MM.1S (cell line): ENCODE results near the gene ADGRE2.

Experiments used
- CTCF ChIP-seq: fragments of 300-600 bp; sonication (generic); IDR thresholded peaks from 2 replicates; pipeline ENCODE4 v1.5.1; 2016; ENCODE audit warnings: antibody characterized with exemption, low read length, mixed read lengths
- EZH2 ChIP-seq: fragments of 300-600 bp; sonication (generic); optimal IDR thresholded peaks from 2 replicates; pipeline ENCODE3; 2017; ENCODE audit warnings: low read depth, mild to moderate bottlenecking, antibody characterized with exemption, low read length, mixed read lengths

GRCh38 chr19:14775869-14776586 lies 2.3 kb downstream of the ADGRE2 start:
- TF ChIP-seq CTCF (no peak), EZH2 (no peak)
